Smooth muscle cell (in vitro differentiated cells): ENCODE measurements around the gene INPPL1. TPM values are rescaled to one million over a fixed set of nuclear protein-coding genes. Genes with fewer than 3 reads are reported as not detected.

Experiments
- DNase-seq: peaks from one replicate; lab custom pipeline; 2025; ENCODE audit not compliant: unreplicated experiment; lab: John Stamatoyannopoulos, UW
- H2AFZ ChIP-seq: fragments of 200-600 bp; sonication (generic); 2 replicates; pipeline ENCODE4 v1.6.0; 2016; ENCODE audit warnings: antibody characterized with exemption, low read depth, mild to moderate bottlenecking
- H3F3A ChIP-seq: fragments of 200-600 bp; sonication (generic); 2 replicates; pipeline ENCODE4 v1.6.0; 2017; ENCODE audit warnings: antibody characterized with exemption, low read depth
- H3K27ac ChIP-seq: fragments of 200-600 bp; sonication (generic); 2 replicates; pipeline ENCODE4 v1.5.1; 2016; ENCODE audit warnings: low read depth, mild to moderate bottlenecking
- H3K27me3 ChIP-seq: fragments of 200-600 bp; sonication (generic); 2 replicates; pipeline ENCODE4 v1.6.1; 2016; ENCODE audit warnings: low read depth, mild to moderate bottlenecking
- H3K36me3 ChIP-seq: fragments of 200-600 bp; sonication (generic); 2 replicates; pipeline ENCODE4 v1.5.1; 2016; ENCODE audit warnings: low read depth
- H3K4me1 ChIP-seq: fragments of 200-600 bp; sonication (generic); 2 replicates; pipeline ENCODE4 v1.5.1; 2016; ENCODE audit warnings: low read depth
- H3K4me2 ChIP-seq: fragments of 200-600 bp; sonication (generic); 2 replicates; pipeline ENCODE4 v1.6.0; 2016; ENCODE audit warnings: mild to moderate bottlenecking
- H3K4me3 ChIP-seq: fragments of 200-600 bp; sonication (generic); 2 replicates; pipeline ENCODE4 v1.5.1; 2016; ENCODE audit warnings: mild to moderate bottlenecking
- H3K79me2 ChIP-seq: fragments of 200-600 bp; sonication (generic); 2 replicates; pipeline ENCODE4 v1.6.0; 2016; ENCODE audit warnings: low read depth, mild to moderate bottlenecking
- H3K9ac ChIP-seq: fragments of 200-600 bp; sonication (generic); 2 replicates; pipeline ENCODE4 v1.6.0; 2016; ENCODE audit warnings: low read depth
- H3K9me3 ChIP-seq: fragments of 200-600 bp; sonication (generic); replicated peaks from 2 replicates; pipeline ENCODE4 v1.5.1; 2016; ENCODE audit warnings: low read depth
- H4K20me1 ChIP-seq: fragments of 200-600 bp; sonication (generic); 2 replicates; pipeline ENCODE4 v1.6.0; 2016; ENCODE audit warnings: low read depth
- WGBS: methylation state at CpG from one replicate; pipeline ENCODE4 v1.1.7; 2016; ENCODE audit warnings: low lambda C conversion rate; 5-methylcytosine and 5-hydroxymethylcytosine counted together
- polyA plus RNA-seq: library from polyadenylated mRNA; unstranded; fragments of >200 nt; fragmentation: Nextera tagmentation; extraction: Ambion mirVana; gene quantifications from 2 replicates; pipeline ENCODE4 v1.2.1, GENCODE V29; 2016
- total RNA-seq: library from RNA; depleted of rRNA; stranded (reverse); fragments of >200 nt; gene quantifications from 2 replicates; pipeline ENCODE4 v1.2.3, GENCODE V29; 2014
- TF ChIP-seq, protein P1 (sequence below): fragments of 200-600 bp; sonication (generic); IDR thresholded peaks from 2 replicates; pipeline ENCODE4 v1.5.1; 2017; ENCODE audit warnings: borderline replicate concordance, mild to moderate bottlenecking, antibody characterized with exemption; ENCODE audit not compliant: insufficient read depth, poor library complexity, severe bottlenecking

INPPL1 gene
- total and polyA plus RNA-seq, 2 experiments from 2014 or later = 71.6 to 95.6 TPM

DNA sequence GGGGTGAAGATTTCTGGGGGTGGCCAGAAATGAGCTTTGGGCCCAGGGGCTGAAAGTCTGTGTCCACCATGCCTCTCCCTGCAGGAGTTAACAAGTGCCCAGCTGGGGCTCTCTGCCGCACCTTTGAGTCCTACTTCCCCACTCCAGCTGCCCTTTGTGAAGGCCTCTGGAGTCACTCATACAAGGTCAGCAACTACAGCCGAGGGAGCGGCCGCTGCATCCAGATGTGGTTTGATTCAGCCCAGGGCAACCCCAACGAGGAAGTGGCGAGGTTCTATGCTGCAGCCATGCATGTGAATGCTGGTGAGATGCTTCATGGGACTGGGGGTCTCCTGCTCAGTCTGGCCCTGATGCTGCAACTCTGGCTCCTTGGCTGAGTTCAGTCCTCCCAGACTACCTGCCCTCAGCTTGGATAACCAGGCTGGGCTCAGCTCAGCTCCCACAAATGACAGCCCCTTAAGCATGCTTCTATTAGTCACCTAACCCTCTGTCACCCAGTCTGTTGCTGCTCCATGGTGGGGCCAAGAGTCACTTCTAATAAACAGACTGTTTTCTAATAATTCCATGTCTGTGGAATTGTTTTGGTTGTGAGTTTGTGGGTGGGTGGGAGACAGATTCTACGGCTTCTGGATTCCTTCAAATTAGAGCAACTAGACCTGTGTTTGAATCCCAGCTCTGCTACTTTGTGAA, 3.0 kb upstream of the INPPL1 start:
- Histone ChIP-seq H3K9me3 (no peaks in the 10 kb centered on the region), H3K4me3 (no peak overlapping the region), H2AFZ (peak overlapping the region; percentile 68), H4K20me1 (peaks cover 16% of the 10 kb centered on the region), H3K27me3 (peaks cover 3% of the 10 kb centered on the region), H3K4me1 (no peaks in the 10 kb centered on the region), H3K79me2 (peaks cover 26% of the 10 kb centered on the region), H3K27ac (no peak overlapping the region), H3K9ac (no peak overlapping the region), H3K4me2 (no peak overlapping the region), H3F3A (no peaks in the 10 kb centered on the region), H3K36me3 (no peaks in the 10 kb centered on the region)
- TF ChIP-seq, protein P1, sequence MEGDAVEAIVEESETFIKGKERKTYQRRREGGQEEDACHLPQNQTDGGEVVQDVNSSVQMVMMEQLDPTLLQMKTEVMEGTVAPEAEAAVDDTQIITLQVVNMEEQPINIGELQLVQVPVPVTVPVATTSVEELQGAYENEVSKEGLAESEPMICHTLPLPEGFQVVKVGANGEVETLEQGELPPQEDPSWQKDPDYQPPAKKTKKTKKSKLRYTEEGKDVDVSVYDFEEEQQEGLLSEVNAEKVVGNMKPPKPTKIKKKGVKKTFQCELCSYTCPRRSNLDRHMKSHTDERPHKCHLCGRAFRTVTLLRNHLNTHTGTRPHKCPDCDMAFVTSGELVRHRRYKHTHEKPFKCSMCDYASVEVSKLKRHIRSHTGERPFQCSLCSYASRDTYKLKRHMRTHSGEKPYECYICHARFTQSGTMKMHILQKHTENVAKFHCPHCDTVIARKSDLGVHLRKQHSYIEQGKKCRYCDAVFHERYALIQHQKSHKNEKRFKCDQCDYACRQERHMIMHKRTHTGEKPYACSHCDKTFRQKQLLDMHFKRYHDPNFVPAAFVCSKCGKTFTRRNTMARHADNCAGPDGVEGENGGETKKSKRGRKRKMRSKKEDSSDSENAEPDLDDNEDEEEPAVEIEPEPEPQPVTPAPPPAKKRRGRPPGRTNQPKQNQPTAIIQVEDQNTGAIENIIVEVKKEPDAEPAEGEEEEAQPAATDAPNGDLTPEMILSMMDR = no peak
- WGBS = 74% methylated on average over 7 of the region's 7 CpGs
- no peak for DNase-seq

DNA sequence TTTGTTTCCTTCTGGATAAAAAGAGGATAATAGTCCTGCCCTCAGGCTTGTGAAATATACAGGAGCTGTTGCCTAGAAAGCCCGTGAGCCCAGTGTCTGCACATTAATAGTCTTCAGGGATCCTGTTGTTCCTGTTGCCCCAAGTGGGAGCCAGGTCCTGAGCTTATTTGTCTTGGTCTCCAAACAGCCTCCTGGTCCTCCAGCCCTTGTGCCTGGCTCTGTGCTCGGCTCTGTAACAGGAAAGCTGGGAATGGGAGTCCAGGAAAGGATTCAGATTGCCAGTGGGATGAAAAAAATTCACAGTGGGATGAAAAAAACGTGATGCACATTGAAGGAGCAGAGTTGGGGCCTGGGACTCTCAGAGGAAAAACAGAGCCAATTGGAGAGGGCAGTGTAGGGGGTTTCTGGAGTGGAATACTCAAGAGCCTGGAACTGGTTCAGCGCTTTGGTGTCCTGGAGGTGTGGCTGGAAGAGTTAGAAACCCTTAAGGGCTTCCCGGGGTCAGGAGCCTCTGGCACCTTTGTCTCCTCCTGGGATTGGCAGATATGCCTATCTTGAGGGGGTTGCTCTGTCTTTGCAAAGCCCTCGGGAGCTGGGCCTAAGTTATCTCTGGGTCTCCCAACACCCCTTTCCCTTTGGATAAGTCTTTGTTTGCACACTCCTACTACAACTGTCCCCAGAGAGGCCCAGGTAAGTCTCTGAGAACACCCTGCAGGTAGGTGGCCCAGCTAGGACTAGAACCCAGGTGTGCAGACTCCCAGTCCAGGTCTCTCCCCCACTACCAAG, 2.3 kb upstream of the INPPL1 start:
- Histone ChIP-seq H3K27ac (peak overlapping the region; percentile 80), H3K27me3 (peaks cover 3% of the 10 kb centered on the region), H3K4me1 (no peaks in the 10 kb centered on the region), H3K4me2 (peak overlapping the region; percentile 98), H3K4me3 (peak overlapping the region; percentile 84), H3K79me2 (peaks cover 33% of the 10 kb centered on the region), H4K20me1 (peaks cover 23% of the 10 kb centered on the region), H3K9me3 (no peaks in the 10 kb centered on the region), H2AFZ (peak overlapping the region; percentile 68), H3F3A (no peaks in the 10 kb centered on the region), H3K36me3 (no peaks in the 10 kb centered on the region), H3K9ac (no peak overlapping the region)
- 68% methylated on average over 6 of the region's 6 CpGs for WGBS
- TF ChIP-seq, protein P1 = no peak
- DNase-seq = no peak

DNA sequence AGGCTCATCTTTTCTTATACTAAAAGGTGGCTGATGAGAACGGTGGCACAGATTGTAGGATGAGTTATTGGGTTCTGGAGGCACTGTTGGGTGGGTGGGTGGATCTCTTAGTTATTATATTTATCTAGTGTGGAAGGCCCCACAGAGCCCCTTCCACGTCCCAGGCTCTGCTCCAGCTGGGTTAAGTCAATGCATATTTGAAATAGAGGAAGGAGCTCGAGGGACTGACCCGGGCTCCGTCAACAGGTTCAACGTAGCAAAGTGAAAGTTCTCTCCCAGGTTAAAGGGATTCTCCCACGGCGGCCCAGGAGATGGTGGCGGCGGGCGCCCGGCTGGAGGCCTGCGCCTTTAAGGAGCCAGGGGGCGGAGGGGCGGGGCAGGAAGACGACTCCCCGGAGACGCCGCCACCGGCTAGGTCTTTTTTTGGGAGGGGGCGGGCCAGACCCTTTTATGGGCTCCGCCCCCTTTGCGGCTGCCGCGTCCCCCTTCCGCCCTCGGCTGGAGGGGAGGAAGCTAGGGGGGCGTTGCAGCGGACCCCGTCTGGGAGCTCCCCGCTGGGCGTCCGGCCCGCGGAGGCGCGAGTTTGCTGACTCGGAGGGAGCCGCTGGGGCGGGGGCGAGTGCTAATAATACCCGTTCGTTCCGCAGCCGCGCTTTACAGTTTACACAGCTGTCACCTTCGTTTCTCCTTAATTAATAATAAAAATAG, 1.5 kb upstream of the INPPL1 start:
- WGBS = under 1% methylated on average over 46 of the region's 47 CpGs
- no peaks in the 10 kb centered on the region for H3K36me3 ChIP-seq
- TF ChIP-seq, protein P1 = peak; percentile 4
- peak overlapping the region; percentile 80 for H3K27ac ChIP-seq
- H2AFZ ChIP-seq = peak overlapping the region; percentile 68
- peak overlapping the region; percentile 98 for H3K4me2 ChIP-seq
- no peaks in the 10 kb centered on the region for H3F3A ChIP-seq
- H3K79me2 ChIP-seq = peaks cover 36% of the 10 kb centered on the region
- H4K20me1 ChIP-seq = peaks cover 31% of the 10 kb centered on the region
- DNase-seq = peak; percentile 80
- peak overlapping the region; percentile 72 for H3K9ac ChIP-seq
- peaks cover under 1% of the 10 kb centered on the region for H3K27me3 ChIP-seq
- H3K4me3 ChIP-seq = peak overlapping the region; percentile 84
- no peaks in the 10 kb centered on the region for H3K4me1 ChIP-seq
- no peaks in the 10 kb centered on the region for H3K9me3 ChIP-seq
